Measurements from ENCODE around the gene NAA20.

NAA20 gene, protein sequence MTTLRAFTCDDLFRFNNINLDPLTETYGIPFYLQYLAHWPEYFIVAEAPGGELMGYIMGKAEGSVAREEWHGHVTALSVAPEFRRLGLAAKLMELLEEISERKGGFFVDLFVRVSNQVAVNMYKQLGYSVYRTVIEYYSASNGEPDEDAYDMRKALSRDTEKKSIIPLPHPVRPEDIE

DNA sequence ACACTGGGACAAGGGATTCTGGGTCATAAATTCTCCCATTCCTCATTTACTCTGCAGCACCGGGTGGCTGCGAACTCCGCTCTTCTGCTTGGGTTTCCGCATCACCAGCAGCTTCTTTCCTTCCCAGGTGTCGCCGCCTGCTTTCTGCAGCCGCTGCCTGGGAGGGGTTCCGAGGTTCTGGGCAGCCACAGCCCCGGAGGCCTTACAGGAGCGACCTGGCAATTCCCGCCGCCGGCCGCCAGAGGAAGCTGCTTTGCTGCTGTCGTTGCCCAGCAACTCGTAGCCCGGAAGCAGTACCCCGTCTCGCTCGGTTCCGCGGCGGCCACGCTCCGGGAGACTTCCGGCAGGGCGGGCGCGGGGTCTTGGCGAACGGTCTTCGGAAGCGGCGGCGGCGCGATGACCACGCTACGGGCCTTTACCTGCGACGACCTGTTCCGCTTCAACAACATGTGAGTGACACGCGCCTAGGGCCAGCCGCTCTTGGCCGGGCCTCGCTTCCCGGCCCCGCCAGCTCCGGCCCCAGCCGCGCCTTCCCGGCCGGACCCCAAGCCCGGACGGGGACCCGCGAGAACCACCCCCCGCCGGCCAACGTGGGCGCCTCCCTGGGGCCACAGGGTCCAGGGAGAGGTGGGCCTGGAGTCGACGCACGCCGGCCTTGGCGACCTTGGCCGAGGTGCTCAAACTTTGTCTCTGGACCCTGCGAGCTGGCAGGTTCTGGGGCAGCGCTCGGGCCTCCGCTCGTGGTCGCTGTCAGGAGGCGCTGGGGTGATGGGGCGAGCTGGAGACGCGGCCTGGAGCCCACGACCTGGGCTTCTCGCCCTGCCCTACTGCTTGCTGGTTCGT, at the start of gene NAA20:
NAA20 (plus strand) TSS at position 362 of the 843 bp plus-strand sequence; CDS start at position 397, 35 bp downstream.
- DNase-seq: peak; percentile 63

DNA sequence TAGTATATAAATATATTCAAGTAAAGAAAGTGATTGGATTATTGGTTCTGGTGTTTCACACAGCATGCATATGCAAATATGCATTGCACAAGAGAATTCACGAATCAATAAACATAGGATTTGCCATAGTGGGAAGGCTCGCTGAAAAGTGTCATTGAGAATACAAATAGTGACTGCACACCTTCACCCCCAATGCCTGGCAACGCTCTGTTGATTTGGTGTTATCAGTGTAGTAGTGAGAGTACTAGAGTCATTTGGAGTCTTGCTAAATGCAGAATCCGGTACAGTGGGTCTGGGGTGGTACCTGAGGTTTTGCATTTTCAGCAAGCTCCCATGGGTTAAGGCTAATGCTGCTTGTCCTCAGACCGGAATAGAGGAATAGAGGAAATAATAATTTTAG, 49.7 kb upstream of the NAA20 start:
- no peak for DNase-seq

DNA sequence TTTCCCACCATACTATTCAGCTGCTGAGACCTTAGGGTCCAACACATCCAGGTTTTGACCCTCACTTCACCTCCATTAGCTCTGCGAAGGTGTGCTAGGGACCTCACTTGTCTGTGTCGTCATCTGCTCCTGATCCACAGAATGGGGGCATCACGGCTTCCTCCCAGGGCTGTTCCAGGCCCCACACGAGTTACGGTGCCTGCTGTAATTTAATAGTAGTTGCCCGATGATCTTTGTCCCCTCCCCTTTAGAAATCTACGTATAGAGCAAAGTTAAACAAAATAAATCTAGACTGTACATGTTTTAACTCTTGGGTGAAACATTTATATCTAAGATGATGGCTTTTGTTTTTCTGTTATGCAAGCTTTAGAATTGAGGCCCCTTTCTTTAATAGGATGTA, 49.1 kb upstream of the NAA20 start:
- DNase-seq: no peak

DNA sequence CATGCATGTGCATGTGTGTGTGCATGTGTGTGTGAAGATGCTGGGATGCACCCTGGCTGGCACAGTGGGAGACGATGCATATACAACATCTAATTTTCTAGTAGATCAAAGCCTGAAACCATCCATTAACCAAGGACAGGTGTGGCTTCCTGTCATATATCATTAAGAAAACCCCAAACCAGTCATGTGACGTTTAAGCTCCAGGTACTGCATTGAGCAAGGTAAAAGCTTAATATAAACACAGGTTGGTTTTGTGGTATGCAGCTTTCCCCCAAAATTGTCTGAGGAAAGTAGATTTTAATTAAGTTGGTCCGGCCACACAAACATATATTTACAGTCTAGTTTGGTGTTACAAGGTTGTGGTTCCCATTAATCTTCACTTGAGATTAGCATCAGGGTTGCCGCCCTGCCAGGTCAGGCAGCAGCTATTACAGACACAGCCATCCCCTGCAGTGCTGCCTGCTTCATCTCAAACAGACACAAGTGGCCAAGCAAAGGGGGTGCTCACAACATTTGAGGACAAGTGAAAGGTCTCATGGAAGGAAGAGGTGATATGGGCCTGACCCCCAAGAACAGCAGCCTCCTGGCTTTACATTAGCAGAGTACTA, 48.6 kb upstream of the NAA20 start:
- no peak for DNase-seq

DNA sequence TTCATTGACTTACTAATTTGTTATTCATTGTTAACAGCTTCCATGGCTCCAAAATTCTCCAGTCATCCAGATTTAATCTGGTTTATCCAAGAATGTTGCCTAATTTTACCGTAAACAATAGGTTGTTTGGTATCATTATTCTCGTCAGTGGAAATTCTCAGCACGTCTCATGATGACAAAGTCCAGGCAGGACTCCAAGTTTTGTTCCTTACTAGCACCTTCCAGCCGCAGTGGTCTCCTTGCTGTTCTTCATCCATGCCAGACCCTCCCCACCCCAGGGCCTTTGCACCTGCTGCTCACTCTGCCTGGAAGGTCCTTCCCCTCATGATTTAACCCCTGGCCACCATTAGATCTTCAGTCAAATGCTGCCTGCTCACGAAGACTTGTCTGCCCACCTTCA, 48.1 kb upstream of the NAA20 start:
- DNase-seq: no peak

DNA sequence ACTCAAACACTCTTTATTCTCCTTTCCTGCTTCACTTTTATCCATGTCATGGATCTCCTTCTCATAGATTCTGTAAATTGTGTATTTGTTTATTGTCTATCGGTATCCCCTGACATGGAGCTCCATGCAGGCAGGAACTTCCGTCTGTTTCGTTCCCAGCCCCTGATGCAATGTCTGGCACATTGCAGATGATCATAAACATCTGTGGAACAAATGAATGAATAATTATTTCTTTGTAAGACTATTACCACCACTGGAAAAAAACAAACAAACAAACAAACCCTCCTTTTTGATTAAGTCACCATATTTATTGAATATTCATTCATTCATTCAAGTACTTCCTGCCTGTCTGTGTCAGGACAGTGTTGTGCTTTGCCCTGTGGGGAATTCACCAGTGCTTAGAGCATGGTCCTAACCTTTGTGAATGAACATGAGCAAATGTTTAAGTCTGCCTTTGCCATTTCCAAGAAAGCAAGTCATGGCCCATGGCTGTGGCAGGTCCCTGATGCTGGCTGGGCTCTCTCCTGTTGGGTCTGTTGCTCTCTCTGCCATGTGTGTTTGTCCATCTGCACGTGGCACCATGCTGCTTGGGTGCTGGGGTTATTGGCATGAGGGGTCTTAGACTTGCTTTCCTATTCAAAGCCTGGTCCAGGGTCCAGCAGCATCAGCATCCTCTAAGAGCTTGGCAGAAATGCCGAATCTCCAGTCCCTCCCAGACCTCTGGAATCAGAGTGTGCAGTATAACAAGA, 47.5 kb upstream of the NAA20 start:
- DNase-seq: no peak

DNA sequence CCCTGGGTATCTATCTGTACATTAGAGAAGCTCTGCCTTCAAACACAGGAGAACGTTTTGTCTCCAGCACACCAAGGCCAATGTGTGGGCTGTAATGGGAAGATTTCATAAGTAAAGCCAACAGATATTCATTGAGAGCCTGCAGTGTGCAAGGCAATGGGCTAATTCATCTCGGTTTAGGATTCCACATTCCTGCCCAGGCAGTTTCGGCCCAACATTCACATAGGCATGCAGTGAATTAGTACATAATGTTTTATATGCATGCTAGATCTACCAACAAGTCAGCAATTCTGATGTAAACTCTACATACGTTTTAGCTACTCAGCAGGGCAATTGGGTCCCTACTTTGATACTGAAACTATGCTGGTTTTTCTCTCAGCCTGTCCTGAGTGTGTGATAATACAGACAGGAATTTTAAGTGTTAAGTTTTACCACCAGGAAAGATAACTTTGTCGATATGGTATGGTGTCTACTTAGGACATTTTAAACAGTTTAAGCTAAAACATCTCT, 46.9 kb upstream of the NAA20 start:
- no peak for DNase-seq

DNA sequence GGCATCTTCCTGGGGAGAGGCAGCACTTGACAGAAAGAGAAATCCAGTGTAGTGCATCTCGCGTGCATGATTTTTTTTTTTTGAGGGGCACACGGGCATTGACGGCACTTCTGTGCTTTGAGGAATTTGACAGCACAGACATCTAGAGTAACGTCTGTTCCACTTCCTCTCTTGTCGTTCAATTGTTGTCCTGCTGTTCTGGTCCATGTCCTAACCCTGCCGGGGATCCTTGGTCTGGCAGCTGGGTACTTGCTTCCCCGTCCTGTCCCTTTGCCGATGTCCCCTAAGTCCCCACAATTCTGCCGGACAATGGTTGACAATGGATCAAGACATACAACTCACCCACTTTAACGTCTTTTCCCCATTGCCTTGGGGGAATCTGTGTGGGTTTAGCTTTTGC, 46.0 kb upstream of the NAA20 start:
- no peak for DNase-seq

DNA sequence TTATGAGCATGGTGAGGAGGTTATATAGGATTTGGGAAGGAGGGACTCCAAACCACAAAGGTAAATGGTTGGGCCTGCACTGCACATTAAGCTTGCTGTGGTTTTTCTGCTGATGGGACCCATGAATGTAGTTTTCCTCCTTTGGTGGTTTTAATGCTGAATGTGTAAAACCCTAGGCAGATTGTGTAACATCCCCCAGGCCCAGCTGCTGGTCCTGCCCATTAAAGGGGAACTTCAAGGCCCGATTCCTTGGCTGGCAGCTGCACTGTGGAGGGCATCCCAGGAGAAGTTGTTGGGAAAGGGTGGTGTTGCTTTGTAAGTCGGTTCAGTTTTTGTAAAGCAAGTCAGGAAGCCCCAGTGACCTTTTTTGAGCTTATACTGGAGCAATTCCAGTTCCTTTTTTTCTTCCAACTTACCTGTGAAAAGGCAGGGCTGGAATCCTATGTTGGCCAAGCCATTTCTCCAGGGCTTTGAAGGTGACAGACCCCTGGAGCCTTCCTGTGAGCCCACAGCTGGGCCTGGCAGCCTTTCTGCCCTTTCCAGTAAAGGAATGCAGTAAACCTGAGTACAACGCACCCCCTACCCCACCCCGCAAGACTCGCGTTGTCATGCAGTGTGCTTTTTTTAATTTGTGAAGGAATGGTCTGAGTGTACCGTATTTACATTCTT, 43.1 kb upstream of the NAA20 start:
- DNase-seq: no peak

DNA sequence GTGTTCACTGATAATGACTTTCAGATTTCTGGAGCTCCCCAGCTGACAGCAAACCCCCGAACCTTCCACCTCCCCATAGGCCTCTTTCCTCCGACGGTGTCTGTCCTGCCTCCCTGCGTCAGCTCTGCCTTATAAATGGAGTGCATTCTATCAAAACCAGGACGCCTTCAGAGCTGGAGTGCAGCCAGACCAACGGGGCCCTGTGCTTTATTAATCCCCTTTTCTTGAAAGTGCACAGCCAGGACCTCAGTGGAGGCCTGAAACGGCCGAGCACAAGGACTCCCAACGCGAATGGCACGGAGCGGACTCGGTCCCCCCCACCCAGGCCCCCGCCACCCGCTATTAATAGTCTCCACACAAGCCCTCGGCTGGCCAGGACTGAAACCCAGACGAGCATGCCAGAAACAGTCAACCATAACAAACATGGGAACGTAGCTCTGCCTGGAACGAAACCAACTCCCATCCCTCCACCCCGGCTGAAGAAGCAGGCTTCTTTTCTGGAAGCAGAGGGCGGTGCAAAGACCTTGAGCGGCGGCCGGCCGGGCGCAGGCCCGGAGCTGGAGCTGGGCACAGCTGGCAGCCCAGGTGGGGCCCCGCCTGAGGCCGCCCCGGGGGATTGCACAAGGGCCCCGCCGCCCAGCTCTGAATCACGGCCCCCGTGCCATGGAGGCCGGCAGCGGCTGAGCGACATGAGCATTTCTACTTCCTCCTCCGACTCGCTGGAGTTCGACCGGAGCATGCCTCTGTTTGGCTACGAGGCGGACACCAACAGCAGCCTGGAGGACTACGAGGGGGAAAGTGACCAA, 42.3 kb upstream of the NAA20 start:
- DNase-seq: peak; percentile 27

DNA sequence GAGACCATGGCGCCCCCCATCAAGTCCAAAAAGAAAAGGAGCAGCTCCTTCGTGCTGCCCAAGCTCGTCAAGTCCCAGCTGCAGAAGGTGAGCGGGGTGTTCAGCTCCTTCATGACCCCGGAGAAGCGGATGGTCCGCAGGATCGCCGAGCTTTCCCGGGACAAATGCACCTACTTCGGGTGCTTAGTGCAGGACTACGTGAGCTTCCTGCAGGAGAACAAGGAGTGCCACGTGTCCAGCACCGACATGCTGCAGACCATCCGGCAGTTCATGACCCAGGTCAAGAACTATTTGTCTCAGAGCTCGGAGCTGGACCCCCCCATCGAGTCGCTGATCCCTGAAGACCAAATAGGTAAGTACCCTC, 41.7 kb upstream of the NAA20 start:
- DNase-seq: no peak

DNA sequence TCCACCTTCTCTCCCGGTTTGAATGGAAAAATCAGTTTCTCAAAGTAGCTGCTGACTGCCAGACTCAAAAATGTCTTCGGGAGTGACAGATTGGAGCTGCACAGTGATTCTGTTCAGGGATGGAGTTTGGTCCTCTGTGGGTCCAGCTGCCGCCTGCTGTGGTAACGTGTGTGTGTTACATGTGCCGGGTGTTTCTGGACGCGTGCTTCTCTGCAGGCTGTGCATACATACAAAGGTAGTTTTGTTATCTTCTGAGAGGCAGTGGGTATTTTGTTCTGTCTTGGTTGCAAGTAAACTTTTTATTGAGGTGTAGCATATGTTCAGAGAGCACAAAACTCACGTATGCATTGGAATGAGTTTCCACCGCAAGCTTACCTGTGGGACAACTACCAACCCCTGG, 41.3 kb upstream of the NAA20 start:
- DNase-seq: no peak

DNA sequence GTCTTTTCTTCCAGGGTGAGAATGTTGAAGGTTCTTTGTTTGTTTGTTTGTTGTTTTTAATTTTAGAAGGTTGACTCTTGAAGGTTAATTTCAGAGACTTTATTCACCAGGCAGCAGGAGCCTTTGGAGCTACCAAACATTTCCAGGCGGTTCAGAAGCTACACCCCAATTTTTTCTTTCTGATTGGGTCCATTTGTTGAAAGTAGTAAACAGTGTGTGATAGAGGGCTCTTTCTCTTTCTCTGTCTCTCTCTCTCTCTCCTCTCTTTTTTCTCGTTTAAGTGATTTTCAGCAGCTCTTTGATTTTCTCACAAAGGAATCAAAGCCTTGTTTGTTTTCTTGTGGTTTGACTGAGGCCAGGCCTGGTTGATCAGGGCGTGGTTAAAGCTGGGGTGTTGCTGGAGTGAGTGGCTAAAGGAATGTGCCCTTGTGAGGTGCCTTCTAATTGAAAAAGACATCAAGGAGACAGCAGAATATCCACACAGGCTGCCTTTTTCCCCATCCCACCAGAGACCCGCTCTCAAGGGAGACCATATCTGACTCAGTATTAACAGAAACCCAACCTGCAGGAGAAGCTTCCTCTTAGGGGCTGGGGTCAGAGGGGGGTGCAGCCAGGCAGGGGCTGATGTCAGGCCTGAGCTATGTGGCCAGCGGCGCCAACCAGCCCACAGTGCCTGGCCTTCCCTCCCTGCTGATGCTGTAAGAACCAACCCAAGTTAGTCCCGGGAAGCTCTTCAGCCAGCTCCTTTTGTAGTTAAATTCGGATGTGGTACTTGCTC, 40.4 kb upstream of the NAA20 start:
- no peak for DNase-seq

DNA sequence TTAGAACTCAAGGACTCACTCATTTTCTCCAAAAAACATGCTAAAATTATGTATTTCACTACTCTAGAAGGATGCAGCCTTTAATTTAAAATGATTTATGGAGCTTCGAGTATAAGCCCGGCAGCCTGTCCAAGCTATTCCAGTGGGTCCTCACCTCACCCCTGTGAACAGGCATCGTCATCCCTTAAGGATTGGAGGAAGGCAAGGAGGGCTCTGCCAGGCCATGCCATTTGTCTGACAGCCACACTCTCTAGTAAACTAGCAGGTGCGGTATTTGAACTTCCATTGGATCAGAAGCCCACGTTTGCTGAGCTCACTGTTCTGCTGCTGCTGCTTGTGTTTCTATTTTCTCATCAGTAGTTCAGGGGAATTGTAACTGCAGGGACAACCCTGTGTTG, 39.8 kb upstream of the NAA20 start:
- no peak for DNase-seq

DNA sequence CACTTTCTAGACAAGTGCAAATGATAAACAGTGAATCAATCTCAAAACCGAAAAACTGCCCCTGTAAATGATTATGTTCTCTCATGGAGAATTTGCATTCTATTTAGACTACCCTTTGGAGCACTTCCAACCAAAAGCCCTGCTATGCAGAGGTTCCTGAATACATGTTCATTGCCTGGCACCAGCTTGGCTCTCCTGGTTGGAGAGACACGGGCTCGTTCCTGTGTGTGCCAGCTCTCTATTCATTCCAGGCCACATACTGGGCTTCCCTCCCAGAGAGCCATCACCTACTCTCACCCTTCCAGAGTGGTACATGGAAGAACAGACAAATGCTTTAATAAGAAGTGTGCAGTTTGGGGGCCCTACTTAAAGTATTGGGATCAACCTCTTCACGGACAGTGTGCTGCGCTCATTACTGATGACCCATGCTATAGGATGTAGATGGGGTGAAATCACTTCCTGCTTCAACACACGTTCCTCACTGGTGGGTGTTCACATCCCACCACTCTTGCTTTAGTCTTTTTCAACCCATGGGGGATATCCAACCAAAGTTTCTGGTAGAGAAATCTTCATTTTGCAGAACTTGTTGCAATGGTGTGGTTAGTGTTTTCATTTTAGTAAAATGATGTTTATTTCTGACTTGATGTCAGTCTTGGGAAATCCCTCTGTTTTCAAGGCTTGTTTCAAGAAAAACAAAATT, 38.5 kb upstream of the NAA20 start:
- DNase-seq: no peak

DNA sequence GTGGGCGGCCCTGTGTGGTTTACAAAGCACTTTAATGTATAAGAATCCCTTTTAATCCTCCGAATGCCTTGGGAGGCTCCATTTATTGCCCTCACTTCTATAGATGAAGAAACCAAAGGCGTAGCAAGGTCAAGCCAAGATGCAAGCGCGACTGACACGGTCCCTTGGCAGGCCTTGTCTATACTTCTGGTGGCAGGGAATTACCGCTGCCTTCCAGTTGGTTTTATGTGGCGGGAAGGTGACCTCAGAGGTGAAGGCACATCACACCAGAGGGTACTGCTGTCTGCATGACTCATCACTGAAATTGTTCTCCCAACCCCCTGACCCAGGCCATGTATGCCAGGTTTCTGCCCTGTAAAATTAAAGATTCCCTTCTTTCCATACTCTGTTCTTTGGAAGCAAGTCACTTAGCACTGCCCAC, 36.1 kb upstream of the NAA20 start:
- no peak for DNase-seq

DNA sequence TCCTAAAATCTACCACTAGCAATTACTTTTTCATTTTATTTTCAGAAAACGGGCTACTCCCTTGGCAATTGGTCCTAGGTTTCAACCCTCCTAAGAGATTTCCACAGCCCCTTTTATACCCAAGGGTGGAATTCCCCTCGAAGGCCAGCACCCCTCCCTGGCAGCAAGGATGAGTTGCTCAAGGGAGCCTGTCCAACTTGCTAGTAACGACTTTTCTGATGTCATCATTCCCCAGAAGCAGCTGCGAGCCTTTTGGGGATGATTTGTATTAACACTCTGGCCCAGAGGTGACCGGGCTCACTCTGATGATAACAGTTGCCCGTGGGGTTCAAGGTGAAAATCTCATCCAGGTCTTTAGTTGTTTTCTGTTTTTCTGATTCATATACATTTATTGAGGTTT, 30.7 kb upstream of the NAA20 start:
- DNase-seq: no peak

DNA sequence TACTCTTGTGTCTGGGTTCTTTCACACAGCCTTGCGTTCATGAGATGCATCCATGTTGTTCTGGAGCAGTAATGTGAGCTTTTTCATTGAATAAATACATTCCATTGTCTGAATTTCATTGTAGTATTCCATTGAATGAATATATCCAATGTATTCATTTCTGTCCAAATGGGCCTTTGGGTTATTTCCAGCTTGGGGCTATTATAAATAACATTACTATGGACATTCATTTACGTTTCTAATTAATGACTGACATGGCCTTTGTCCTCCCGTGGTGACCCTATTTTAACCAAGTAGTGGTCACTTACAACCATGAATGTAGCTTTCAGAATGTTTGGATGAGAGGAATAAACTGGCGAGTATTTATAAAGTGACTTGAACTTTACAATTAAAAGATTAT, 30.1 kb upstream of the NAA20 start:
- DNase-seq: no peak

DNA sequence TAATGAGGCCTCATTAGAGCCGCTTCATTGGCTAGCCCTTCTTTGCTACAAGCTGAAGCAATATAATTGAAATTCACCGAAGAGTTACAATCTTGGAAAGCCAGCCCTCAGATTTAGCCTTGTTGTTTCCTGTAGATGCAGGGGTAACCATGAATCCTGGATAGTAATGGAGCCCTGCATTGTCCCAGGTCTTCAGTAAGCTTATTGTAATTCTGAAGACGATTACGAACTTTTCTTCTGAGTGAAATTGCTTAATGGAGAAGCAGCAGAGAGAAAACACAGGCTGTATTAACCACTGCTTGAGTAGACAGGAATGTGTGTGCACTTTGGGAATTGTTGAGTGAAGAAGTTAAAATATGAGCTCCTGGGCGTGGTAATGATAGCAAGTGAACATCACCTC, 26.3 kb upstream of the NAA20 start:
- DNase-seq: no peak

DNA sequence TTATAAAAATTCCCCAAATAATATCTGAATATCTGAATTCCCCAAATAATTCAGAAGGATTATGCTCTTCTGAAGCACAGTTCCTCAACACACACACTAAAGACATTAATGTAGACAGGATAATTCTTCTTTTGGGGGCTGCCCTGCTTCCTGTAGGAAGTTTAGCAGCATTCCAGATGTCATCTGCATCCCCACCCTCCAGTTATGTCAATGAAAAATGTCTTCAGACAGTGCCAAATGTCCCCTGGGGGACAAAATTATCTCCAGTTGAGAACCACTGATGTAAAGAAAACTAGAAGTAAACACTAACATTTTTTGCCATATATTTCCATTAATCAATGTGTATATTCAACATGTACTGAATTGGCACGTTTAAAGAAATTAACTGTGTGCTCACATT, 25.9 kb upstream of the NAA20 start:
- DNase-seq: no peak

DNA sequence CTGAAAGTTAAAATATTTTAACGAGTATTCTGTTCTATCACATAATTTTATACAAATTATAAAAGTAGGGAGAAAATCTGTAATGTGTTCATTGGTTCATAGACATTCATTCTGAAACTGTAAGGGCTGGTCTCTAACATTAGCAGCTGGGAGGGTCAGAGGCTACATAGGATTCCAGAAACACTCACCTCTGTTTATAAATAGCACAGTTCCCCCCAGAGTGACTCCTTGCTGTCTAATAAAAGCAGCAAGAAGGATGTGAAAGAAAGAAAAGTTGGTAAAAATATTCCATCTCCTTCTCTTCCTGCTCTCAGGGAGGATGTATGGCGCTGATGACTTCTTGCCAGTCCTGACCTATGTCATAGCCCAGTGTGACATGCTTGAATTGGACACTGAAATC, 25.3 kb upstream of the NAA20 start:
- DNase-seq: no peak
